Liver (tissue), 9 donors: ENCODE measurements around the gene TIMP3. TPM values are rescaled to one million over a fixed set of nuclear protein-coding genes. Genes with fewer than 3 reads are reported as not detected.

ENCODE experiments used
- DNase-seq: peaks from one replicate; pipeline ENCODE4 v3.0.0-alpha.2; 2017; ENCODE audit warnings: low spot score
- H3K27ac ChIP-seq, 2 donors: one replicate each; pipeline ENCODE4 v1.7.0; 2013; ENCODE audit warnings: inconsistent platforms in 2 of 2, low read length in 2 of 2, control low read depth in 1 of 2, low read depth in 1 of 2, mild to moderate bottlenecking in 1 of 2
- H3K27me3 ChIP-seq, 4 donors: one replicate each; pipeline versions ENCODE4 v1.6.1 to v1.7.0; 2013; ENCODE audit warnings: low read length in 3 of 4, inconsistent platforms in 1 of 4, mild to moderate bottlenecking in 1 of 4, moderate library complexity in 1 of 4; ENCODE audit not compliant: control insufficient read depth in 4 of 4, insufficient read depth in 4 of 4
- H3K36me3 ChIP-seq, 4 donors: one replicate each; pipeline versions ENCODE4 v1.6.1 to v1.7.0; 2013; ENCODE audit warnings: low read length in 3 of 4, mild to moderate bottlenecking in 3 of 4, low read depth in 1 of 4, moderate library complexity in 1 of 4; ENCODE audit not compliant: control insufficient read depth in 4 of 4, insufficient read depth in 3 of 4
- H3K4me1 ChIP-seq, 4 donors: one replicate each; pipeline versions ENCODE4 v1.6.1 to v1.7.0; 2013; ENCODE audit warnings: low read length in 3 of 4, mild to moderate bottlenecking in 3 of 4, moderate library complexity in 1 of 4; ENCODE audit not compliant: control insufficient read depth in 4 of 4, insufficient read depth in 4 of 4
- H3K4me3 ChIP-seq, 3 donors: one replicate each; pipeline versions ENCODE4 v1.6.1 to v1.7.0; 2013; ENCODE audit warnings: low read length in 3 of 3, control low read depth in 1 of 3, low read depth in 1 of 3, mild to moderate bottlenecking in 1 of 3
- H3K9ac ChIP-seq, 2 donors: one replicate each; pipeline ENCODE4 v1.7.0; 2013; ENCODE audit warnings: low read length in 2 of 2, mild to moderate bottlenecking in 2 of 2, moderate library complexity in 2 of 2, control low read depth in 1 of 2, low read depth in 1 of 2
- H3K9me3 ChIP-seq, 4 donors: one replicate each; pipeline versions ENCODE4 v1.6.1 to v1.7.0; 2013; ENCODE audit warnings: low read length in 3 of 4; ENCODE audit not compliant: control insufficient read depth in 4 of 4
- ATF3 ChIP-seq: IDR thresholded peaks from 2 replicates; pipeline ENCODE4 v1.6.1; 2016; ENCODE audit warnings: antibody characterized with exemption
- CTCF ChIP-seq: fragments of 150-350 bp; IDR thresholded peaks from 2 replicates; pipeline ENCODE4 v1.5.1; 2017; ENCODE audit warnings: improper control_type of control experiment, low read depth, low read length; ENCODE audit not compliant: missing input control
- EGR1 ChIP-seq, 2 donors: IDR thresholded peaks; 2 replicates each; pipeline ENCODE4 v1.6.1; 2016 to 2018; ENCODE audit warnings: antibody characterized with exemption in 2 of 2, low read depth in 2 of 2
- FOXA1 ChIP-seq: IDR thresholded peaks from 2 replicates; pipeline ENCODE4 v1.6.1; 2016; ENCODE audit warnings: antibody characterized with exemption
- FOXA2 ChIP-seq: IDR thresholded peaks from 2 replicates; pipeline ENCODE4 v1.6.1; 2016; ENCODE audit warnings: antibody characterized with exemption
- GABPA ChIP-seq, 2 donors: IDR thresholded peaks in 1 of 2; conservative IDR thresholded peaks in 1 of 2; 2 replicates each; pipeline ENCODE4 v1.6.1; 2016; ENCODE audit warnings: antibody characterized with exemption in 2 of 2, mild to moderate bottlenecking in 1 of 2, moderate library complexity in 1 of 2
- HNF4A ChIP-seq, 2 donors: conservative IDR thresholded peaks; 2 replicates each; pipeline ENCODE4 v1.6.1; 2016; ENCODE audit warnings: antibody characterized with exemption in 2 of 2, mild to moderate bottlenecking in 2 of 2
- JUND ChIP-seq, 2 donors: IDR thresholded peaks; 2 replicates each; pipeline ENCODE4 v1.6.1; 2016; ENCODE audit warnings: antibody characterized with exemption in 2 of 2
- MAX ChIP-seq: IDR thresholded peaks from 2 replicates; pipeline ENCODE4 v1.6.1; 2016; ENCODE audit warnings: antibody characterized with exemption
- NR2F2 ChIP-seq: IDR thresholded peaks from 2 replicates; pipeline ENCODE4 v1.6.1; 2016; ENCODE audit warnings: antibody characterized with exemption
- RAD21 ChIP-seq, 2 donors: IDR thresholded peaks; 2 replicates each; pipeline ENCODE4 v1.6.1; 2016; ENCODE audit warnings: antibody characterized with exemption in 2 of 2, mild to moderate bottlenecking in 2 of 2
- RXRA ChIP-seq, 2 donors: IDR thresholded peaks; 2 replicates each; pipeline ENCODE4 v1.6.1; 2017 to 2018; ENCODE audit warnings: antibody characterized with exemption in 2 of 2, mild to moderate bottlenecking in 1 of 2
- SP1 ChIP-seq: IDR thresholded peaks from 2 replicates; pipeline ENCODE4 v1.6.1; 2018; ENCODE audit warnings: antibody characterized with exemption, mild to moderate bottlenecking
- YY1 ChIP-seq: IDR thresholded peaks from 2 replicates; pipeline ENCODE4 v1.6.1; 2016; ENCODE audit warnings: antibody characterized with exemption, mild to moderate bottlenecking
- ZBTB33 ChIP-seq: IDR thresholded peaks from 2 replicates; pipeline ENCODE4 v1.6.1; 2016; ENCODE audit warnings: antibody characterized with exemption
- WGBS: extraction: QIAGEN DNeasy Blood & Tissue Kit; methylation state at CpG from one replicate; pipeline ENCODE4 v1.1.7; 2013; 5-methylcytosine and 5-hydroxymethylcytosine counted together
- polyA plus RNA-seq, 2 donors: library from polyadenylated mRNA; stranded (reverse) in 1 of 2; unstranded in 1 of 2; fragments of 200-250 nt in 1 of 2; fragments of >200 nt in 1 of 2; fragmentation: Nextera tagmentation in 1 of 2; extraction: Ambion mirVana in 1 of 2; gene quantifications; one replicate each; pipeline versions ENCODE4 v1.2.1 to v1.2.3, GENCODE V29; 2013 to 2015
- total RNA-seq, 2 donors: library from RNA; depleted of rRNA; stranded (reverse); fragments of >200 nt; gene quantifications; one replicate each; pipeline ENCODE4 v1.2.3, GENCODE V29; 2014
- TF ChIP-seq, protein P1 (sequence below): IDR thresholded peaks from 2 replicates; pipeline ENCODE4 v1.6.1; 2016; ENCODE audit warnings: antibody characterized with exemption, mild to moderate bottlenecking
- donor health status: healthy.
- donor health status: healthy.
- donor health status: healthy.
- donor health status: healthy.
- donor health status: healthy.

TIMP3 gene
- total and polyA plus RNA-seq, 4 donors, result 28.0 to 44.0 (median 31.2) TPM

DNA sequence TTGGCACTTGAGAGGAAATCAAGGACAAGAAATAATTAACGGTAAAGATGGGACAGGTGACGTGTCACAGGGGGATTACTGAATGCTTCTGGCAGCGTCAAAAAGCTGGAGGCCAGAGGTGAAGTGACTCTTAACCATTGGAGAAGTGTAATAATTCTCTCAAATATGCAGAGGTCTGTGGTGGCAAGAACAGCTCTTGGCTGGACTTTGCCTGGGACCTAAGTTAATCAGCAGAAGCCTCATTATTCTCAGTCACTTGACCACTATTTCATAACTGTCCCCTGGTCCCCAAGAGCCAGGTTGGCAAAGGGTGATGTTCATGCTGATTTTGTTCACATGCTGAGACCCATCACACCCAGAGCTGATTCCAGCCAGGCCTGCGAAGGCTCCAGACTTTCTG, 72.9 kb downstream of the TIMP3 start:
- H3K27ac ChIP-seq, result no peak overlapping the region
- no peak for DNase-seq
- no peaks in the 10 kb centered on the region for H3K9me3 ChIP-seq
- no peaks in the 10 kb centered on the region for H3K36me3 ChIP-seq
- no peak overlapping the region for H3K9ac ChIP-seq
- H3K27me3 ChIP-seq, result no peaks in the 10 kb centered on the region
- 91% methylated on average over 4 of the region's 4 CpGs for WGBS
- H3K4me1 ChIP-seq, result no peaks in the 10 kb centered on the region
- H3K4me3 ChIP-seq, result no peak overlapping the region
- TF ChIP-seq ZBTB33 (no peak), NR2F2 (no peak), CTCF (no peak)
- TF ChIP-seq, protein P1, sequence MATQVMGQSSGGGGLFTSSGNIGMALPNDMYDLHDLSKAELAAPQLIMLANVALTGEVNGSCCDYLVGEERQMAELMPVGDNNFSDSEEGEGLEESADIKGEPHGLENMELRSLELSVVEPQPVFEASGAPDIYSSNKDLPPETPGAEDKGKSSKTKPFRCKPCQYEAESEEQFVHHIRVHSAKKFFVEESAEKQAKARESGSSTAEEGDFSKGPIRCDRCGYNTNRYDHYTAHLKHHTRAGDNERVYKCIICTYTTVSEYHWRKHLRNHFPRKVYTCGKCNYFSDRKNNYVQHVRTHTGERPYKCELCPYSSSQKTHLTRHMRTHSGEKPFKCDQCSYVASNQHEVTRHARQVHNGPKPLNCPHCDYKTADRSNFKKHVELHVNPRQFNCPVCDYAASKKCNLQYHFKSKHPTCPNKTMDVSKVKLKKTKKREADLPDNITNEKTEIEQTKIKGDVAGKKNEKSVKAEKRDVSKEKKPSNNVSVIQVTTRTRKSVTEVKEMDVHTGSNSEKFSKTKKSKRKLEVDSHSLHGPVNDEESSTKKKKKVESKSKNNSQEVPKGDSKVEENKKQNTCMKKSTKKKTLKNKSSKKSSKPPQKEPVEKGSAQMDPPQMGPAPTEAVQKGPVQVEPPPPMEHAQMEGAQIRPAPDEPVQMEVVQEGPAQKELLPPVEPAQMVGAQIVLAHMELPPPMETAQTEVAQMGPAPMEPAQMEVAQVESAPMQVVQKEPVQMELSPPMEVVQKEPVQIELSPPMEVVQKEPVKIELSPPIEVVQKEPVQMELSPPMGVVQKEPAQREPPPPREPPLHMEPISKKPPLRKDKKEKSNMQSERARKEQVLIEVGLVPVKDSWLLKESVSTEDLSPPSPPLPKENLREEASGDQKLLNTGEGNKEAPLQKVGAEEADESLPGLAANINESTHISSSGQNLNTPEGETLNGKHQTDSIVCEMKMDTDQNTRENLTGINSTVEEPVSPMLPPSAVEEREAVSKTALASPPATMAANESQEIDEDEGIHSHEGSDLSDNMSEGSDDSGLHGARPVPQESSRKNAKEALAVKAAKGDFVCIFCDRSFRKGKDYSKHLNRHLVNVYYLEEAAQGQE, result no peak

GRCh38 chr22:32874976-32875375, 73.5 kb downstream of the TIMP3 start:
- H3K27ac ChIP-seq, result no peak overlapping the region
- no peak for DNase-seq
- WGBS, result 71% methylated on average over 10 of the region's 10 CpGs
- no peak for TF ChIP-seq YY1
- no peak for TF ChIP-seq JUND (IDR thresholded peaks at IDR 0.05)
- no peak for TF ChIP-seq RAD21 (IDR thresholded peaks at IDR 0.05)
- TF ChIP-seq GABPA (IDR thresholded peaks at IDR 0.05 in 1 of 2, conservative IDR thresholded peaks at IDR 0.05 in 1 of 2), result no peak
- no peak for TF ChIP-seq ATF3
- no peak for TF ChIP-seq RXRA (IDR thresholded peaks at IDR 0.05)
- no peak for TF ChIP-seq EGR1 (IDR thresholded peaks at IDR 0.05; ENCODE audit: low read depth in 2 of 2)
- TF ChIP-seq, protein P1, result no peak
- no peak for TF ChIP-seq FOXA2
- no peak for TF ChIP-seq FOXA1
- no peak for TF ChIP-seq MAX
- TF ChIP-seq SP1, result no peak
- TF ChIP-seq HNF4A (conservative IDR thresholded peaks at IDR 0.05), result no peak
- TF ChIP-seq NR2F2, result no peak
- no peak for TF ChIP-seq CTCF
- TF ChIP-seq ZBTB33, result no peak

More at GRCh38 chr22:32874976-32875375, 73.5 kb downstream of the TIMP3 start:
- Histone ChIP-seq H3K4me3 (no peak overlapping the region), H3K4me1 (no peaks in the 10 kb centered on the region), H3K9ac (no peak overlapping the region), H3K27me3 (no peaks in the 10 kb centered on the region), H3K36me3 (no peaks in the 10 kb centered on the region), H3K9me3 (no peaks in the 10 kb centered on the region)
